ENCODE results near the gene SH3BP4.

DNA sequence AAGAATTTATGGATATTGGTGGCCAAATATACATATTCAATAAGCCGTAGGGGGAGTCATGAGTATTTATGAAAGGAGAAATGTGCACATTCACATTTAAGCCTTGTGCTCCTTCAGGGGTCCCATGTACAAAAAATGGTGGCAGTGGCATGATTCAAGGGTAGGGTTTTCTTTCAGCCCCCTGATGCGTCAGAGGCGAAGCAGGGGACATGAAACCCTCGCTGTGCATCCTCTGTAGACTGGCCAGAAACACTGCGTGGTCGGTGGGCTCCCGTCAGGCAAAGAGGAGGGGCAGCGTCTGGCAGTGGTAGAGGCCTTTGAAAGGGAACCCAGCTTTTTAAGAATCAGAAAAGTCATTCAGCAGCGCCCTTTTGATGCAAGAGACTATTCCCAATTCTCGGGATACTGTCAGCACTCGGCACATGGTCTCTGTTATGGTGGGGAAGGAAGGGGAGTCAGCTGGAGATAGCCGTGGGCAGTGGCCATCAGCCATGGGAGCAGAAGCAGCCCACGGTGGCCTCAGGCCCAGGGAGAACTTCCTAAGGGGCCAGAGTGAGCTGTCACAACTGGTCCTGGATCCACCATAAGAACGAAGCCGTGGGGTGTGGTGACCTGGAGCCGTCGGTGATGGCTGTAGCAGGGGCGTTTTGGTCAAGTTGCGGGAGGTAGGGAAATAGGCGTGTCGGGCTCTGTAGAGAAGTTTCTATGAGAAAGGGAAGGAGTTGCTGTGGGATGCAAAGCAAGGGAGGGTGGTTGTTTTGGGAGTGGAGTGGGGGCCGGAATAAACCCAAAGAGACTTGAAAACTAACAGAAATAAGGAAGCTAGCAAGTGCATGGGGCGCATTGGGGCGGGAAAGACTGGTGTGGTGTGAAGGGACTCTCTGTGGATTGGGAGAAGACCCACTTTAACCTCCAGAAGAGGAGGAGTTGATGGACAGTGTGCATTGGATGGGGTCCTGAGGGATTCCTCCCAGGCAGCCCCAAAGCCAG lies 95.6 kb downstream of the SH3BP4 start:
- TF ChIP-seq CTCF (IDR thresholded peaks at IDR 0.05) (no peak), EZH2 (IDR thresholded peaks at IDR 0.05; ENCODE audit: borderline replicate concordance, insufficient read depth, low read depth, low read length, poor library complexity, severe bottlenecking) (no peak)
